NCI-H2171 (cell line): Measurements from ENCODE around the gene CAPS.

ENCODE experiments used
- DNase-seq: peaks from one replicate; lab custom pipeline; 2025; lab: John Stamatoyannopoulos, UW

CAPS gene

GRCh38 chr19:5934774-5935472 lies 20.9 kb downstream of the CAPS start:
- DNase-seq: peak; percentile 16

- DNase-seq: no peak
Measured at GRCh38 chr19:5935473-5936291, 21.6 kb downstream of the CAPS start.

GRCh38 chr19:5936292-5936592 lies 22.2 kb downstream of the CAPS start:
- DNase-seq: no peak

DNA sequence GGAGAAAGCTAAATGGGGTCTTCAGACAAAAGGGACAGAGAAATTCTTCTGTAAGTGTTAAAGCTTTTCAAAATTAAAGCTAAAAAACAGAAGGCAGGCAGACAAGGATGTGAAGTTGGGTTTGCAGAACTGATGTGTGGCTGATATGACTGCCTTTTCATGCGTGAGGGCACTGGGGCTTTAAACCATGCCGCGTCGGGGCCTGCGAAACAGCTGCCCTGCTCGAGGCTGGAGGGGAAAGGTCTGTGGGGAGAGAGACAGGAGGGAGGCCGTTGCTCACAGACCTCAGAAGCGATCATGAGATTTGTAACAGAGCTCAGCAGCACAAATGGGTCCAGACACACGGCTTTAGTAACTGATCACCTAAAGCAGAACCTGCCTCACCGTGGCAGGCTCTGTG lies 23.5 kb downstream of the CAPS start:
- DNase-seq: no peak

DNA sequence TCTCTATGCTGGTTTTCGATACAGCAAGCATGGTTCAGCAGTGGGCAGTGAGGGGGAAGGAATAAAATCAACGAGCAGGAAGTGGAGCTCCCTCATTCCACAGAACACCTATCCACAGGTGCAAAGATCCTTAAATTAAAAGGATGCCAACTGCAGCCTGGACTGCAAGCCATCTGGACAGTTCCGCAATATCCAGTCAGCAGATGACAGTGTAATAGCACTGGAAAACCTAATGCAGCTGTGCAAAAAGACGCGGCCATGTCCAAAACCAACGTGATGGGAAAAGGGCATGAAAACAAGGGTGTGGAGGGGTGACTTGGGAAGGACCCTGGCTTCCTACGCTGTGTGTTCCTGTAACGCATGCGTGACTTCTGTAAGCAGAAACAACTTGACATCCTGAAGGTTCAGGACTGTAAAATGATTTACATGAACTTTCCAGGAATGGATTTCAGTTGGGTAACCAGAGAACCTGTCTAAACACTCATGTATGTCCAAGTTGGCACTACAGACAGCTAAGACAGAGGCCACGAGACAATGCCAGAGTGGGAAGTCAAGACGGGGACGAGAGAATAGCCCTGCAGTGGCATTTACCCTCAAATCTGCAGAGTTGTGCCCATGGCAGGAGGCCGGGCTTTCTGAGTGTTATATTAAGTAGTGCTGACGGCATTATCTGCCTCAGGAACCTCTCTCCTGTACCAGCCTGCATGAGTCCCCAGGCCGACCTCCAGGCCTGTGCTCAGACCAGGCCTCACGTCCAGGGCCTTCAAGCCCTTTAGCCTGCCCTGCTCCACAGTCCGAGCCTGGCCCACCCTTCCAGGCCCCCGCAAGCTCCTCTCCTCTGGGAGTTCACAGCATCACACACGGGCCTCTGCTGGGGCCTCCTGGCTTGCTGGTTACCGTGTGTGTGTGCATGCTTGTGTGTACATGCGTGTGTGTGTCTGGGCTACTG lies 26.5 kb downstream of the CAPS start:
- no peak for DNase-seq

GRCh38 chr19:5941673-5942072 lies 27.6 kb downstream of the CAPS start:
- no peak for DNase-seq

GRCh38 chr19:5943045-5943444 lies 29.0 kb downstream of the CAPS start:
- no peak for DNase-seq

GRCh38 chr19:5943623-5944022 lies 29.6 kb downstream of the CAPS start:
- no peak for DNase-seq

- no peak for DNase-seq
Measured at GRCh38 chr19:5947435-5947834, 33.4 kb downstream of the CAPS start.

DNA sequence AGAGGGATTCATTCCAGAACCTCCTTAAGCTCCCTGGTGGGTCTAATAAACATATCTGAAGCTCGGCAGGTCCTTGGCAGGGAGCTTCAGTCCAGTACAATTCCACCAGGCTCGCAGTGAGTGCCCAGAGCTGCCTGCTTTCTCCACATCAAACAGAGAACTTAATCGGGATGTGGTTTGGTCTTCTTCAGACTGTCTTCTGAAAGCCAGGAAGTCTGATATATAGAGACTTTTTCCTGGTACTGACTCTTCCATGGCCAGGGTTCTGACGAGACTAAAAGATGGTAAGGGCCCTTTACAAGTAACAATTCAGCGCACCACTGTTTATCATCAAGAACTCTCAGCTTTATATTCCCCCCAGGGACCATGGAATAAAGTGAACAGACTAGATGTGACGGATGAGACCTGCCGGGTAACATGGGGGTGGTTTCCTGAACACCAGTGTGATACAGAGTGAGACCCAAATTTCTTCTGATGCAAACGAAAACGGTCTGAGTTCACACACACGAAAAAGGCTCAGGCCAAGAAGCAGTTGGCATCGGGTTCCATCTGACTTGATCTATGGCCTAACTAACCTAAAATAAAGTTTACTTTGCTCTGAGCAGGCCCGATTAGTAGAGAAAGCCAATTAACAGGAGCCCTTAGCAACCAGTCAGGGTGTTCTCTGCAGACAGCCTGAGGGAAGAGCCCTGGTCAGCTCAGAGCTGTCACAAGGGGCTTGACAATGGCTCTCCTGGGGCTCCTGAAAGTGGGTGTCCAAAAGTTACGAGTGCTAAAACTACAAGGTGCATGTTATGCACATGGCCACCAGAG lies 34.9 kb downstream of the CAPS start:
- no peak for DNase-seq

- DNase-seq: peak; percentile 90
Measured at GRCh38 chr19:5949792-5950305, 35.8 kb downstream of the CAPS start.

- no peak for DNase-seq
Measured at GRCh38 chr19:5950741-5951140, 36.7 kb downstream of the CAPS start.

DNA sequence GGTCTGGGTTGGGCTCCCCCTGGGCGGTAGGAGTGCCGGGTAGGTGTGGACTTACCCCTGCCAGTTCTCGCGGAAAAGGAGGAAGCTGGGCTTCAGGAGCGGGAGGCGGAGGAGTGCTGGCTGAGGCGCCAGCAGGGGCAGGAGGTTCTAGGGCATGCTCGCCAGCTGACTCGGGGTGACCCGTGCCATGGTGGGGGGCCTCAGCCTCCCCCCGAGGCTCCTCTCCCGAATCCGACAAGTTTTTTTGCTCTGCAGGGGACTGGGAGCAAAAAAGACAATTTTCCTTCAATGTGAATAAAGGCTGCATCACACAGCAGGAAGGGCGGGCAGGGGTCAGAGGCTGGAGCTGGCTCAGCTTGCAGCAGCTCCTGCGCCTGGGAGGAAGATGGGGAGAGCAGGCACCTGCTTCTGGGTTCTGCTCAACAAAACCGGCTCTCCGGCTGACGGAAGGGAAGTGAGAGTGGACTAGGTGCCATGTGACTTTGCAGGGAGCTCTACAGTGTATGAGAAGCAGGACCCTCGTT lies 37.3 kb downstream of the CAPS start:
- DNase-seq: no peak

- DNase-seq: no peak
Measured at GRCh38 chr19:5952193-5953029, 38.4 kb downstream of the CAPS start.

DNA sequence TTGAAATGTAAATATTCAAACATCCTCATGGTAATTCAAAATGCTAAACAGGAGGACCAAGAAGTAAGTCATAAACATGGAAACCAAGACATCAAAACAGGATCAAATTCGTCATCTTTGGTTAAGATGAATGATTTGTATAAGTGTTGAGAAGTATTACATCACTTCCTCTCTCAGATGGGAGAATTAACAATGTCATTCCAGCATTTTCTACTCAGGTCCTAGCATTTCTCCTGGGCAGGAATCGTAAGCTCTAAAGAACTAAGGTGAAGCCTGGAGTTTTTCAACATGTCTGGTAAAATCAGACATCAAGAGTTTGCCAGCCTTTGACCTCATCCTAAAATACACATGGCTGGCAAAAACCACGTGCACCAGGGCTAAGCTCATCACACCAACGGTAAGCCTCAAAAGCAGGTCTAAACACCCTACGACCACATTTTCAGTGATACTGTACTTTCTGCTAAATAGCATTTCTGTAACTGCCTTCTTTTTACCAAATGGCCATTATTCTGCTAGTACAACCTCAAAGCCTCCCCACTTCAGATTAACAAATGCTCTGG lies 39.1 kb downstream of the CAPS start:
- DNase-seq: no peak

GRCh38 chr19:5953680-5954213 lies 39.7 kb downstream of the CAPS start:
- DNase-seq: no peak

DNA sequence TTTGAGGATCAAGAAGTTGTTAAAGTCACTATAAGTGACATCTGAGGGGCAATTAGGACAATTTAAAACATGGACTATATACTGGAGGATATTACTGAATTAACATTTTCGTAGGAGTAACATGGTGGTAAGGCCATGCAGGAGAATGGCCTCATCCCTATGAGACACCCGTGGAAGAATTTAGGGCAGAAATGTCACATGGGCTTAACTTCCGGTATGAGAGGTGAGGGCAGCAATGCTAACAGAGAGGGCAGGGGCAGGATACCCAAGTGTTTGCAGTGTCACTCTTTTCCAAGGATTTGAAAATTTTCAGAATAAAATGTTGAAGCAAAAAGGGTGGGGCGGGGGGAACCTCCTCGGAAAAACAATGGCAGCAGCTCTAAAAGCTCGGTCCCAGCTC lies 40.2 kb downstream of the CAPS start:
- no peak for DNase-seq

DNA sequence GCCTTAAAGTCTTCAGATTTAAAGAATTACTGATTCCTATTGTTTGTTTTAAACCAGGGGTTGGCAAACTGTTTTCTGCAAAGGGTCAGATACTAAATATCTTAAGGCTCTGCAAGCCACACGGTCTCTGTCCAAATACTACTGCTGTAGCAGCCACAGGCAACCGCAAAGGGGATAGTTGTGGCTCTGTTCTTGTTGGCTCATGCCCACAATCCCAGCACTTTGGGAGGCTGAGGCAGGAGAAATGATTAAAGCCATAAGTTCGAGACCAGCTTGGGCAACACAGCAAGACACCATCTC lies 41.5 kb downstream of the CAPS start:
- no peak for DNase-seq

DNA sequence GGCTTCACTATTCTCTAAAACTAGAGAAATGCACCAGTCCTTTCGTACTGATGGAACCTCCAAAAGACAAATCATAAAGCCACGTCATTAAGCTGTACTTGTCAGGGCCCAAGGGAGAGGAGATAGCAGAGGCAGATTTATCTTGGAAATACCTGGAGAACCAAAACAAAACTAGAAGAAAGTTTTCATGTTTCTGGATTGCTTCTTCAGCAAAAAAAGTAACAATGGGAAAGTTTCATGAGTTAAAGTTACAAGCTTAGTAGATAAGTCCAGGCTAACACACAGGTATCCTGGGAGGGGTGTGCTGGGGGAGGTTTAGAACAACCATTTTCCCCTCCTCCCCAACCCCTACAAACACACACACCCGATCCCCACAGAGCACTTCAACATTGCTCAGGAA lies 42.3 kb downstream of the CAPS start:
- no peak for DNase-seq

DNA sequence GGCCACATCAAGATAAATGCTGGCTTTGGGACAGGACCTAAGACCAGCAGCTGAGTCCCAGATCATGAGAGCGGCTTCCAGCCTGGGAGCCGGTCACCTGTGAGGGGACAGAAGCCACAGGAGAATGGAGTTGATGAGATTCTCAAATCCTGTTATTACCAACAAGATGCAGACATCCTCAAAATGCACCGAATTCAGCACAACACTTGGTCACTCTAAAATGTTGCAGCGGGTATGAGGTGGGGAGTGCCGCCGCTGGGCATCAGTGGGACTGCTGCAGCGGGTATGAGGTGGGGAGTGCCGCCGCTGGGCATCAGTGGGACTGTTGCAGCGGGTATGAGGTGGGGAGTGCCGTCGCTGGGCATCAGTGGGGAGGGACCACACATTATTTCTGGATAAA lies 42.7 kb downstream of the CAPS start:
- no peak for DNase-seq
